CD1c-positive myeloid dendritic cell (primary cell): Measurements from ENCODE around the gene TTYH2.
"Not testable (repeated sequence)": the region's sequence is repeated elsewhere in the genome, so short reads cannot be mapped to it uniquely, and the experiment has no call there.

Experiments
- DNase-seq: peaks from one replicate; pipeline ENCODE4 v3.0.0-alpha.2; 2016; ENCODE audit errors: extremely low spot score

The TTYH2 gene, protein sequence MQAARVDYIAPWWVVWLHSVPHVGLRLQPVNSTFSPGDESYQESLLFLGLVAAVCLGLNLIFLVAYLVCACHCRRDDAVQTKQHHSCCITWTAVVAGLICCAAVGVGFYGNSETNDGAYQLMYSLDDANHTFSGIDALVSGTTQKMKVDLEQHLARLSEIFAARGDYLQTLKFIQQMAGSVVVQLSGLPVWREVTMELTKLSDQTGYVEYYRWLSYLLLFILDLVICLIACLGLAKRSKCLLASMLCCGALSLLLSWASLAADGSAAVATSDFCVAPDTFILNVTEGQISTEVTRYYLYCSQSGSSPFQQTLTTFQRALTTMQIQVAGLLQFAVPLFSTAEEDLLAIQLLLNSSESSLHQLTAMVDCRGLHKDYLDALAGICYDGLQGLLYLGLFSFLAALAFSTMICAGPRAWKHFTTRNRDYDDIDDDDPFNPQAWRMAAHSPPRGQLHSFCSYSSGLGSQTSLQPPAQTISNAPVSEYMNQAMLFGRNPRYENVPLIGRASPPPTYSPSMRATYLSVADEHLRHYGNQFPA

DNA sequence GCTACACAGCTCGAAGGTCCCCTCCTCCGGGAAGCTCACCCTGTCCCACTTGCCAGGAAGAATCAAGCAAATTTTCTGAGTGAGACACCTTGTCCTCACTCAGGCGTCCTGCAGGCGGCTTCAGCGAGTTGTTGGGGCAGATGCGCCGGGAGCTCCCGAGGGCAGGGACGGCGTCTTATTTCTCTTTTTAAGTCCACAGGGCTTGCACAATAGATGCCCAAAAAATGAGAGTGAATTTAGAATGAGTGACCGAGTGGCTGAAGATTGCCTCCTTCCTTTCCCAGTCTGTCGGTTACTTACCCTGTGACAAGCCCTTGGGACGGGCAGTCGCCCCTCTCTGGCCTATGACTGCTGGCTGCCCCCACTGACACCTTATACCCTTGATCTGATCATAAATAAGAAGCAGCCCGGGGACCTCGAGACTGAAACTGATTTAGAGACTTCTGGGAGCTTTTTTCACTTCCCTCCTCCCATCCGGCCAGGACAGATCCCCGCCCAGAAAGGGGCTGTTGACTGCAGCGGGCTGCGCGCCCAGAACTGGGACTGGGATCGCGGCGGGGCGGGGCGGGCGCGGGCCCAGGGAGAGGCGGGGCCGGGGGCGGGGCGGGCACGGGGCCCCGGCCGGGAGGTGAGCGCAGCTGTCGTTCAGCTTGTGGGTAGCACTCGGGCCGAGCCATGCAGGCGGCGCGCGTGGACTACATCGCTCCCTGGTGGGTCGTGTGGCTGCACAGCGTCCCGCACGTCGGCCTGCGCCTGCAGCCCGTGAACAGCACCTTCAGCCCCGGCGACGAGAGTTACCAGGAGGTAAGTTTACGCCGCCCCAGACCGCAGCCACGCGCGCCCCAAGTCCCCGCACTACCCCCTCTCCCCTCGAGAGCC, at the start of gene TTYH2:
TSS of gene TTYH2 (plus strand) at position 659 of the 879 bp plus-strand sequence. CDS start at position 676, 17 bp downstream.
- DNase-seq: peak; percentile 95

DNA sequence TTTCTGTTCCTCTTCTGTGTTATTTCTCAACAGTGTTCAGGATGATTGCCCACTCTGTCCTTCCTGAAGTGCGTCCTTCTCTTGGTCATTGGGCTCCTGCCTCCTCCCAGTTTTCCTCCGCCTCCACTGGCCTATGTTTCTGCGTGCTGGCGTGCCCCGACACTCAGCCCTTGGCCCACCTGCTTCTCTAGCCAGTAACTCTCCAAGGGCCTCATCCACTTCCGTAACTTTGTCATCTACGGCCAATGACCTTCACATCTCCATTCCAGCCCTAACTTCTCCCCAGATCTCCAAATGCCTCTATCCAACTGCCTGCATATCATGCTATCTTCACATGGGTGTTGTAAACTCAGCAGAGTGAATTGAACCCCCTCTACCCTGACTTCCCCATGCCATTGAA, 49.5 kb upstream of the TTYH2 start:
- no peak for DNase-seq

DNA sequence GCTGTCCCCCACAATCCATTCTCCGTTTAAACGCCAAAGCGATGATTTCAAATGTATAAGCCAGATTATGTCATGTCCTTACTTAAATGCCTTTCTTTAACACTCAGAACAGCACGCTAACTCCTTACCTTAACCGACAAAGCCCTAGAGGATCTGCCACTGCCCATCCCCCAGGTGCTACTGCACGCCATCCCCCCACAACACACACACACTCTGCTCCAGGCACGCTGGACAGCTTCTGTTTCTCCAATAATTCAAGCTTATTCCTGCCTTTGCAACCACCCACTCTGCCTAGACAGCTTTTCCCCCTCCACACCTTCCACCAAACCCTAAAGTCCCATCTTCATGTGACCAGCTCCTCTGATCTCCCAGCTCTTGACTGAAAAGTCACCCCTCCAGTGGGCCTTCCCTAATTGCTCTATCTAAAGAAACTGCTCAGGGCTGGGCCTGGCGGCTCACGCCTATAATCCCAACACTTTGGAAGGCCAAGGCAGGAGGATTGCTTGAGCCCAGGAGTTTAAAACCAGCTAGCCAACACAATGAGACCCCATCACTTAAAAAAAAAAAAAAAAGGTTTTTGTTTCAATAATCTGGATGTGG, 48.8 kb upstream of the TTYH2 start:
- DNase-seq: no peak

DNA sequence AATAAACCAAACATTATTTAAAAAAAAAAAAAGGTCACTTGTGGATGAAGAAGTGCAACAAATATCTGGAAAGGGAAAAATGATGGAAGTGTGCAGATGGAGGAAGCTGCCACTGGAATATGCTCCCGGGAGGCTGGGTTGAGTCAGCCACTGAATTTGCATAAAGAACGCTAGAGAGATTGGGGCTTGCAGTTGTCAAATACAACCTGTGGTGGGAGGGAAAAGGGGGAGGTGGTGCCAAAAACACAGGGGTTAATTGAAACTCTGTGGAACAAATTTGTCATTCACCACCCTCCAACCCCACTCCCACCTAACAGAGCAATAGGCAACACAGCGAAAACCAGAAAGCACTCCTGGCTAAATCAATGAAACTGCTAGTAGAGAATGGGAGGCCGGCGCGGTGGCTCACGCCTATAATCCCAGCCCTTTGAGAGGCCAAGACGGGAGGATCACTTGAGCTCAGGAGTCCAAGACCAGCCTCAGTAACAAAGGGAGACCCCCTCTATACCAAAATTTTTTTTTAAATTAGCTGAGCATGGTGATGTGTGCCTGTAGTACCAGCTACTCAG, 47.5 kb upstream of the TTYH2 start:
- DNase-seq: no peak

DNA sequence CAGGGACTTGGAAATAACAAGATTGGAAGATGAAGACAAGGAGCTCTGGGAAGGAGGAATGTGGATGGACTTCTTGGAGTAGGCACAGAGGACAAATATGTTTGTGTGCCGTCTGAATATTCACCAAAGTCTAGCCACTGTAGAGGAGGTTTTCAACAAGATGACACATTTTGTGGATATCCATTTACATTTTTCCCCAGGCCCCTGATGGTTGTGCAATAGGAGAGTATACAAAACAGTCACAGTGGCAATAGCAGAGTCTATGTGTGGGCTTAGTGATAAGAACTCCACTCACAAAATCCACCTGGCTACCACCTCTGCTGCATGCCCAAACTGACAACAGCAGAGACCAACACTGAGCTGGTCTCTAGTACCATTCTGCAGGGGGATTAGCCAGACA, 42.4 kb upstream of the TTYH2 start:
- DNase-seq: no peak

DNA sequence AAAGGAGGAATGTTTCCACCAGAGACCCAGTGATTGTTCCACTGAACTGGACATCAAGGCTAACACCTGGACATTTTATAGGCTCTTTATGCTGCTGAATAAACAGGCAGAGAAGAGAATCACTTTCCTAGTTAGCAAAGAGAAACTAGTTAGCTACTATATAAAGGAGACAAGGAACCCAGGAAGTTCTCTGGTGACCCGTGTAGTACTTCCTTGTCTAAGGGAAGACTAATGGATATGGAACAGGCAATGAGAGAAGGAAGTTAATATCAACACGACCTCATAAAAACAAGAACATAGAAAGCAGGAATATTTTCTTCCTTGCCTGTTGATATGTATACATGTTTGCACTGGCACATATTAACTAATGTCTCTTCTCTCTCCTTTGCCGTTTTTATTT, 40.7 kb upstream of the TTYH2 start:
- no peak for DNase-seq

DNA sequence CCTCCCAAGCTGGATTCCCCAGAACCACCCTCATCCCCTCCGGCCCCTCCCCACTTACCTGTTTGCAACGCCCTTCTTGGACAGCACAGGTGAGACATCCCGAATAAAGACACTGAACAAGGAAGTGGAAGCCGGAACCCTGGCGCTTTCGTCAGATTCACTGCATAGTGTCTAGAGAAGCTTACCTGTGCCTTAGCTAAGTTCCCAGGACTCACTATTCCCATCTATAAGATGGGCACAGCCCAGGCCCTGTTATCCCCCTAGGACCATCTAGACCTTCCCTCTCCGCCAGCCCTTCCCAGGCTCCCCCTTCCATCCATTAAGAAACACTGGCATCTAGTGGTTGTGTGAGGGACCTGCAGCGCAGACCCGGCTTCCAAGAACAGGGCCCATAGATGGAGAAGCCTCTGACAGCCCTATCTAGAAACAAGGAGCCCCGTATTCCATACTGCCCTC, 36.8 kb upstream of the TTYH2 start:
- peak; percentile 58 for DNase-seq

DNA sequence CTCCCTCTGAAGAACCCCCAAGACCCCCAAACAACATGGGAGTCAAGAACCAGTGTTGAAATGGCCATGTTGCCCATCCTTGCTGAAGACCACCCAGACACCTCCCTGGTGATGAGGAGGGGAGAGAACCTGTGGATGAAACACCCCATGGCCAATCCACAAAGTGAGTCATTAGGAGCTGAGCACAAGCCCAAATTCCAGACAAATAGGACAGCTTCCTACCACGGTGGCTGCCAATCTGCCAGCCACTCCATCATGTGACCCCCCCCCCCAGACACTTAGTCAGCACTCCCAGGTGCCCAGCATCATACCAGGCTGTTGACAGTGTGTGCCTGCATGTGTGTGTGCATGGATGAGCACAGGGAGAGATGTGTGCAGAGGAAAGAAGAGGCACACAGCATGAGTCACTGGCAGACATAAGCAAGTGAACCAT, 36.3 kb upstream of the TTYH2 start:
- DNase-seq: no peak

DNA sequence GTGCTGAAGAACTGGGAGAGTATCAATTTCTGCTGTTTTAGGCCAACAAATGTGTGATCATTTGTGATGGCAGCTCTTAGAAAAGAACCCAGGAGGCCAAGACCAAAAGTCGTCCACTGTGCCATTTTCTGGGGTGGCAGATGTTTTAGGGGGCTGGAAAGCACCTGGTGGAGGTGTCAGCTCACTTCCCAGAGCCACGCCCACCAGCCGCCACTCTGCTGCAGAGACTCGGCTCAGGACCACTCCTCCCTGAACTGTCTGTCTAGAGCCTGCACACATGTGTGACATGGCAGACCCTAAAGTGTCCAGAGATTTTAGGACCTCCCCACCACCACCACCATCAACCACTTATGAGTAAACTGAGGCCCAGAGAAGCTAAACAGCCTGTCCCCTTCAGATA, 33.8 kb upstream of the TTYH2 start:
- no peak for DNase-seq

DNA sequence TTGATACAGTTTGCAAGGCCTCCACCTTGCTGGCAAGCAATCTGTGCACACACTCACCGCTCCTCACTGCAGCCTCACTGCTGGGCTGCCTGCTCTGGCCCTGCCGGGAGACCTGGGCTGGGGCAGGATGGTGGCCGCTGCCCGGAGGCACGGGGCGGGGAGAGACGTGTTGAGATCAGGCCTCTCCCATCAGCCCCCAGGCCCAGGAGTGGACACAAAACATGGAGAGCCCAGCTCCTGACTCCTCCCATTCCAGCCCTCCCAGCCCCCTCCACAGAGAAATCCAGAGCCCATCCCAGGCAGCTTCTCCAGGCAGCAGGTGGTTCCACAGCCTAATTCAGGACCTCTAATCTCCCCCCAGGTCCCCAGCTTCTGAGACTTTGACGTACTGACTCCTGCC, 33.0 kb upstream of the TTYH2 start:
- no peak for DNase-seq

DNA sequence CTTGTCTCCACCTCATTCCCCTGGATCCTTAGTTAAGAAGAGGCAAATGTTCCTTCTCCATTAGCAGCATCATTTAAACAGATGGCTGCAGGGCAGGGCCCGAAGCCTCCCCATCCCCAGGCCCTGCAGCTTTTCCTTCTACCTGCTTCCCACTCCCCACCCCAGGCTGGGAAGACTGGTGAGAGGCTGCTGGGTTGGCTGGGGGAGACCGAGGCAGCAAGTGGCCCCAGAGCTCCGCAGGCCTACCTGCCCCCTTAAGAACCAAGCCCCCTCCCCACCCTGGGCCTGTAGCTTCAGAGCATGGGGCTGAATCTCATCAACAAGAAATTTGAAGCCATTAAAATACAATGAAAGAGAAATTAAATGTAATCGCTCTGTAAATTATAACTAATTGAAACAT, 32.0 kb upstream of the TTYH2 start:
- DNase-seq: no peak

DNA sequence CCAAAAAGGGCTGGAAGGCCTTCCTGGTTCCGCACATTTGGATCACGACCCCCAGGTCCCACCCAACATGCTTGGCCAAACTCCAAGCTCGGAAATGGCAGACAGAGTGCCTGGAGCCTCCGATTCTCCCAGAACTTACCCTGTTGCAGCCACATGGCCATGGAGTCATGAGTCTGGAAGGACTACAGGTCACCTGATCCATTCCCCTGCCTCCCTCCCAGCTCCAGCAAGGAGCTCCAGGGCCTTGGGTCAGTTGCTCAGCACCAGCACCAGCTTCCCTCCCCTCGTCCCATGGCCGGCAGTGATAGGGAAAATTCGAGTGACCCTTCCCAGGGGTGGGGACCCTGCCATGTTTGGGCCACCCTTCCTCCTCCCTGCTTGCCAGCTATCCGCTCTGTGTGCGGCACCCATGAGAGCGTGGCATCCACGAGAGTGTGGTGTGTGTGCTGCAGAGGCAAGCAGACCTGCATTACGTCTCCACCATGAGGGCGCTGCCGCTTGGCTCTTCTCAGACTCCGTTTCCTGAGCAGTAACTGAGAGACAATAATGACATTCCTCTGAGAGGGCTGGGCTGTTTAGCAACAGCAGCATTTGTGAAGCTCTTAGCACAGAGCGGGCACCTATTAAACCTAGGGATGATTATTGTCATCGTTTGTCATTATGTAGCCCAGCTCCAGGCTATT, 31.2 kb upstream of the TTYH2 start:
- no peak for DNase-seq

DNA sequence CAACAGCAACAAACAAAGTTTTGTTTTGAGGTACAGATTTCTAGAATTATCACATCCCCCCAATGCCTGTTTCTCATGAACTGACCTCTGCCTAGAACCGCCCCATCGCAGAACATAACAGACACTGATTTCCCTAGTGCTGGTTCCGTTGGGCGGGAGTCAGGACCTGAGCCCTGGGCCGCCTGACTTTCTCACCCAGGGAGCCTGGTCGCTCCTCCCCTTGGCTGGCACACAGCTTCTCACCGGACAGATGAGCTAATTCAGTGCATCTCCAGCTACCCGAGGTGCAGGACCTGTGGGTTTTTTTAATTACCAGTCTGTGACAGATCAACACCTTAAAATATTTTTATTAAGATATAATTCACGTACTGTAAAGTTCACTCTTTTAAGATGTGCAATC, 30.0 kb upstream of the TTYH2 start:
- DNase-seq: no peak

DNA sequence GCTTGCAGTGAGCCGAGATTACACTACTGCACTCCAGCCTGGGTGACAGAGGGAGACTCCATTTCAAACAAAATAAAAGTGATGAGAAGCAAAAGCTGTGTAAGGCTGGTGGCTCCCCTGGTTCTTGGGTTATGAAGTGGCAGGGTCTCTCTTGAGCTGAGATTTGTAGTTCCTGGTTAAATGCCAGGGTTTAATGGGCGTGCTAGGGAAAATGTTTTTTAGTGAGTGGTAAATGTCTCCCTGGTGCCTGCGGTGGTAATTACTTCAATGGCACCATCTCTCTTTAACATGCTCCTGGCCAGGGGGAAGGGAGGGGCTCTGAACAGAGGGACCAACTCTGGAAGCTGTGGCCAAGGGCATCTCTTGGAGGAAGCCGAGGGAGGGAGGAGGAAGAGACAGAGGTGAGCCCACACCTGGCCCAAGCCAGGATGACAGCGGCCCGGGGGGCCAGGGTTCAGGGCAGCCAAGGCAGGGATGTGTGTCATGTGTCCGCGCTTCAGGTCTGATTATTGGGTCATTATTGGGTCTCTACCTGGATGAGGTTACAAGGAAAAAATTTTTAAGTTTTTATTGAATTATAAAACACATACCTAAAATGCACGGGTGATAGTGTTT, 27.7 kb upstream of the TTYH2 start:
- DNase-seq: no peak

DNA sequence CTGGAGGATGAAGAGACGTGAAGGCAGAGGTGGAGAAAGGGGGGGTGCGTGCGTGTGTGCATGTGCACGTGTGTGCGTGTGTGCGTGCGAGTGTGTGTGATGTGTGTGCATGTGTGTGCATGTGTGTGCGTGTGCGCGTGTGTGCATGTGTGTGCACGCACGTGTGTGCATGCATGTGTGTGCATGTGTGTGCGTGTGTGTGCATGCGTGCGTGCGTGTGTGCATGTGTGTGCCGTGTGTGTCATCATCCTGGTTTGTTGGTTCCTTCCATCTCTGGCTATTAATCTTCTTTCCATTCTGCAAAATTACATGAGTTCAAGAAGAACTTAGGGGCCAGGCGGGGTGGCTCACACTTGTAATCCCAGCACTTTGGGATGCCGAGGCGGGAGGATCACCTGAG, 26.9 kb upstream of the TTYH2 start:
- no peak for DNase-seq

DNA sequence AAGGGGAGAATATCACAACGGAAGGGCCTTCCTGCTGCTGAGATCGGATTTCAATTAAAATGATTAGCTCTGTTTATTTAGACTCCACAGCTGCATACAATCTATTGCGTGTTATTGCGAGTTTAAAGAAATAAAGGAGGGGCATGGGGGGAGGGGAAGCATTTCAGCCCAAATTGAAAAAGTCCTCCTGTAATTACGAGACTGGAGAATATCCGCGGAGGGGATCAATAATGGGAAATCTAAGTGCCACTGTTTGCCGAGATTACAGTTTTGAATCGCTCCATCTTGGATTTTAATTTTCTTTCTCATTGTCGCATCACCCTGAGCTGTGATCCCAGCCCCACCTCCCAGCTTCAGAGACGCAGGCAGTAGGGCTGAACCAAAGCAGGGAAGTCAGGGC, 25.6 kb upstream of the TTYH2 start:
- DNase-seq: no peak

DNA sequence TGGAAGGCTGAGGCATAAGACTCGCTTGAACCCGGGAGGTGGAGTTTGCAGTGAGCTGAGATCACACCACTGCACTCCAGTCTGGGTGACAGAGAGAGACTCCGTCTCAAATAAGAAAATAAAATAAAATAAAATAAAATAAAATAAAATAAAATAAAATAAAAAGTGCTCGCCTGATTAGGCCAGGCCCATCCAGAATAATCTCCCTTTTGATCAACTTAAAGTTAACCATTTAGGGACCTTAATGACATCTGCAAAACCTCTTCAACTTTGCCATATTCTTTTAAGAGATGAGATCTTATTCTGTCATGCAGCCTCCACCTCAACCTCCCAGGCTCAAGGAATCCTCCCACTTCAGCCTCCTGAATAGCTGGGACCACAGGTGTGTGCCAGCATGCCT, 24.7 kb upstream of the TTYH2 start:
- DNase-seq: not testable (repeated sequence)

DNA sequence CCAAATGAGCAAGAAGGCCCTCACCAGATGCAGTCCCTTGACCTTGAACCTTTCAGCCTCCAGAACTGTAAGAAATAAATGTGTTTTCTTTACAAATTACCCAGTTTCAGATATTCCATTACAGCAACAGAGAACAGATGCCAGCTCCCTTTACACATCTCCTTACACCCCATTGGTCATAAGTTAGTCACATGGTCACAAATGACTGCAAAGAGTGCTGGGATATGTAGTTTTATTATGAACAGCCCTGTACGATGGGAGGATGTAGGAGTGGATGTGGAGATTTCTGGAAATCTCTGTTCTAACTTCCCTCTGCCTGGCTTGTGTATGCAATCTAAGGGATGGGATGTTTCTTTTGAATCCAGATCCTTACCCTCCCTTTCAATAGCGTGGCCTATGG, 23.2 kb upstream of the TTYH2 start:
- peak; percentile 63 for DNase-seq

DNA sequence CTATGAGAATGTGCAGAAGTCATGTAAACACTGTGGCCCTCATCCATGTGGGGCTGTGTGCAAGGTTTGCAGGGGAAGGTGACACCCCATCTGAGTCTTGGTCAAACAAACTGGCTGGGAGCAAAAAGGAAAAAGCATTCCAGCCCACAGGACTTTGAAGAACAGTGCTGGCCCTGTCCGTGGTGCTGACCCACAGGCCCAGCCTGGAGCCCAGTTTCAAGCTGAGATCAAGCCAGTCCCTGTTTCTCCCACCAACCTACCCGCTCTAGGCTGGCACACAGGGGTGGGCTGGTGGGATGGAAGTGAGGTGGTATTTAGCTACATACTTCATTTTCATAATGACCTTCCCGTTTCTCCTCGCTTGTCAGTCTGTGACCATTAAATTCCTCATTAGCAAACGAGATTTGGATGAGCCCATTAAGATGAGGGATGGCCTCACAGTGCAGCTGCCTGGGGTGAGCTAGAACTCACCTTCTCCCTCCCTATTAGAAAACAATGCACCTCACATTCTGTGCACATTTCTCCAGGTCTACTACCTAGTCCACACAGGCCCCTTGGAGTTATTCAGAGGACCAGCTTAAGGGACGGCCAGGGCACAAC, 22.5 kb upstream of the TTYH2 start:
- no peak for DNase-seq
